Panc1 (cell line): ENCODE measurements around the gene CLSTN2. TPM values are rescaled to one million over a fixed set of nuclear protein-coding genes. Genes with fewer than 3 reads are reported as not detected.

ENCODE experiments used
- ATAC-seq: fragments of 200-7000 bp; cut with Tn5 transposase; 2 replicates; pipeline ENCODE4 v1.9.1; 2020; ENCODE audit warnings: mild to moderate bottlenecking, moderate library complexity
- BruUV-seq: library from RNA; stranded (reverse); fragments of 400-500 nt; replicated peaks from 2 replicates; lab custom pipeline; 2021; lab: Mats Ljungman, UMichigan
- CTCF ChIA-PET: fragments of 300-600 bp; sonication (Branson Sonifier 250); formaldehyde crosslinking; loops from one replicate; lab custom pipeline; 2022; ENCODE audit warnings: antibody characterized with exemption; lab: Charles Lee
- POLR2A ChIA-PET: fragments of 300-600 bp; sonication (Branson Sonifier 250); formaldehyde crosslinking; loops from one replicate; lab custom pipeline; 2022; ENCODE audit warnings: antibody characterized with exemption; lab: Charles Lee
- DNase-seq: peaks from one replicate; pipeline ENCODE4 v3.0.0-alpha.2; 2010; ENCODE audit warnings: low read depth, low spot score
- H3K27ac ChIP-seq: 2 replicates; pipeline ENCODE4 v1.5.1; 2011; ENCODE audit warnings: mild to moderate bottlenecking, low read length, inconsistent platforms
- H3K27me3 ChIP-seq: fragments of 200-500 bp; sonication (Bioruptor generic); 2 replicates; pipeline ENCODE4 v1.6.0; 2014; ENCODE audit warnings: low read length, inconsistent platforms; ENCODE audit not compliant: control insufficient read depth, insufficient read depth
- H3K36me3 ChIP-seq: fragments of 200-500 bp; sonication (Bioruptor generic); 2 replicates; pipeline ENCODE4 v1.5.1; 2014; ENCODE audit warnings: inconsistent platforms, mild to moderate bottlenecking, low read length, moderate library complexity; ENCODE audit not compliant: control insufficient read depth, insufficient read depth
- H3K4me1 ChIP-seq: 2 replicates; pipeline ENCODE4 v1.5.1; 2011; ENCODE audit warnings: inconsistent platforms, mild to moderate bottlenecking, low read length, moderate library complexity; ENCODE audit not compliant: control insufficient read depth, insufficient read depth
- H3K4me3 ChIP-seq, 2 experiments: 2 replicates each; pipeline ENCODE4 v1.5.1; 2011 to 2012; ENCODE audit warnings: low read depth in 2 of 2, low read length in 2 of 2, mild to moderate bottlenecking in 2 of 2, inconsistent platforms in 1 of 2, moderate library complexity in 1 of 2
- H3K9me3 ChIP-seq: fragments of 200-500 bp; sonication (Bioruptor generic); 2 replicates; pipeline ENCODE4 v1.5.1; 2014; ENCODE audit warnings: low read depth, mild to moderate bottlenecking, inconsistent platforms, low read length, moderate library complexity; ENCODE audit not compliant: control insufficient read depth, insufficient read depth
- CTCF ChIP-seq: fragments of 450-650 bp; IDR thresholded peaks from 2 replicates; pipeline ENCODE4 v1.5.1; 2017; ENCODE audit warnings: mild to moderate bottlenecking
- POLR2AphosphoS5 ChIP-seq: IDR thresholded peaks from 2 replicates; pipeline ENCODE4 v1.6.1; 2012; ENCODE audit warnings: mild to moderate bottlenecking, low read depth, low read length, moderate library complexity
- REST ChIP-seq, 2 experiments: IDR thresholded peaks; 2 replicates each; pipeline ENCODE4 v1.6.1; 2011 to 2012; ENCODE audit warnings: low read depth in 2 of 2, control low read depth in 1 of 2, low read length in 1 of 2, mild to moderate bottlenecking in 1 of 2, moderate library complexity in 1 of 2; ENCODE audit not compliant: insufficient read depth in 1 of 2
- SIN3A ChIP-seq: IDR thresholded peaks from 2 replicates; pipeline ENCODE4 v1.6.1; 2012; ENCODE audit warnings: low read depth, mild to moderate bottlenecking, low read length, moderate library complexity, borderline replicate concordance; ENCODE audit not compliant: insufficient read depth
- TCF7L2 ChIP-seq: IDR thresholded peaks from 2 replicates; pipeline ENCODE4 v1.6.1; 2011; ENCODE audit warnings: mild to moderate bottlenecking, low read depth, low read length, inconsistent platforms
- in situ Hi-C: cut with HindIII; loops from 2 replicates; pipeline ENCODE4 v1.10.0; 2016; ENCODE audit warnings: low sequenced_read_pairs, low pct_unique_long_range_greater_than_20kb
- intact Hi-C: fragments of 100-400 bp; cut with micrococcal nuclease; formaldehyde crosslinking; loops from one replicate; pipeline ENCODE4 v1.10.0; 2022; ENCODE audit not compliant: unreplicated experiment
- total RNA-seq: library from RNA; stranded (reverse); gene quantifications from one replicate; pipeline ENCODE4 v1.2.1, GENCODE V29; 2021; ENCODE audit not compliant: unreplicated experiment

Gene CLSTN2
- total RNA-seq, 1 experiment from 2014 or later = 0.03 TPM

DNA sequence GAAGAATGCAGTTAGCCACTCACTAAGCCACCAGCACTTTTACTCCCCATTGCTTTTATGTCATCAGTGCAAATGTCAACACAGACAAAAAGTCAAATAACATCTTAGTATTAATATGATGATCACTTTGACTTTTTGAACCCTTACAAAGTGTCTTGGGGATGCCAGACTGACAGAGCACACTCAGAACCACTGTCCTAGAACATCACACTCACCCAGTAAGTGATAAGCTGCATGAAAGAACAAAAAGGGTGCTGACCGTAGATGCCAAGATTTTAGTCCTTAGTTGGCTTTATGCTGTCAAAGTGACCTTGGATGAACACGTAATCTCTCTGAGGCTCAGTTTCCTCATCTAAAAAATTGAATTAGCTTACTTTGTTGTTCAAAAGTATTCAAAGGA lies 463.4 kb downstream of the CLSTN2 start:
- intact Hi-C loops (no loop called here), in situ Hi-C loops (no loop called here)
- ATAC-seq = no peak

DNA sequence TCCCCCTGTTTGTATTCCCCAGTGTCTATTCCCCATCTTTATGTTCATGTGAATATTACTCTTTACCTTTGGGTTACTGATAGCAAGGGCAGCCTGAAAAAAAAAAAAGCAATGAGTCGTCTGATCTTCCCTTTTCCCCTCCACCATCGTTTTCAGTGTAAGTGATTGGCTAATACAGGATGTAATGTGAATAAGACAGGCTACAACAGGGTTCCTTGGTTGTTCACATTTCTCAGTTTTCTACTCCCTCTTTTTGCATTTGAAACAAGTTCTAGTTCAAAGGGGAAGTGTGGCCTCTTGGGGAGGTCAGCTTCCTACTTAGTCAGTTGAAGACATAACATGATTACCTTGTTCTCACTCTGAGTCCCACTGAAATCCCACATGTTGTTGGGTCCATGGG lies 464.9 kb downstream of the CLSTN2 start:
- DNase-seq (no peak), ATAC-seq (no peak)
- H3K4me1 ChIP-seq = no peaks in the 10 kb centered on the region
- H3K4me3 ChIP-seq = no peak overlapping the region
- in situ Hi-C loops = no loop called here
- POLR2A ChIA-PET = no interaction called here
- no peak for TF ChIP-seq TCF7L2
- no peak for TF ChIP-seq SIN3A
- no peak for TF ChIP-seq CTCF
- no peak for TF ChIP-seq POLR2AphosphoS5
- no peak for TF ChIP-seq REST (IDR thresholded peaks at IDR 0.05; ENCODE audit: insufficient read depth in 1 of 2, low read depth in 2 of 2, low read length in 1 of 2)
- H3K27ac ChIP-seq = no peak overlapping the region
- CTCF ChIA-PET = interaction anchor here (0.6 kb wide), 1 partner anchor 462 kb away, joined by 4 read pairs; no protein-coding TSS in a partner anchor
- H3K9me3 ChIP-seq = no peaks in the 10 kb centered on the region
- H3K36me3 ChIP-seq = no peaks in the 10 kb centered on the region
- BruUV-seq = no TSS peak
- H3K27me3 ChIP-seq = no peaks in the 10 kb centered on the region
- intact Hi-C loops = no loop called here

More for the DNA sequence above, 463.4 kb downstream of the CLSTN2 start:
- Histone ChIP-seq H3K4me1 (no peaks in the 10 kb centered on the region), H3K27ac (no peak overlapping the region), H3K36me3 (no peaks in the 10 kb centered on the region), H3K4me3 (no peak overlapping the region), H3K9me3 (no peaks in the 10 kb centered on the region), H3K27me3 (no peaks in the 10 kb centered on the region)
- ChIA-PET CTCF (no interaction called here), POLR2A (no interaction called here)
- no peak for TF ChIP-seq TCF7L2
- no peak for TF ChIP-seq SIN3A
- no peak for TF ChIP-seq REST (IDR thresholded peaks at IDR 0.05; ENCODE audit: insufficient read depth in 1 of 2, low read depth in 2 of 2, low read length in 1 of 2)
- TF ChIP-seq CTCF = no peak
- no peak for TF ChIP-seq POLR2AphosphoS5
- BruUV-seq = no TSS peak
- no peak for DNase-seq
